H1 (cell line): ENCODE results near the gene LRRTM4. TPM values are rescaled to one million over a fixed set of nuclear protein-coding genes. Genes with fewer than 3 reads are reported as not detected.

Experiments used
- CTCF ChIA-PET: fragments of 300-600 bp; sonication (Branson Sonifier 250); formaldehyde crosslinking; loops from one replicate; lab custom pipeline; 2021; ENCODE audit not compliant: partially characterized antibody; lab: Charles Lee
- POLR2A ChIA-PET: fragments of 300-600 bp; sonication (Branson Sonifier 250); formaldehyde crosslinking; loops from one replicate; lab custom pipeline; 2021; ENCODE audit warnings: inconsistent platforms; ENCODE audit not compliant: partially characterized antibody; lab: Charles Lee
- DNase-seq, 2 experiments: peaks; one replicate each; pipeline versions ENCODE4 v3.0.0 to v3.0.0-alpha.2; 2010 to 2022; ENCODE audit warnings: low spot score in 2 of 2, low read depth in 1 of 2, mixed read lengths in 1 of 2
- FAIRE-seq: peaks from 2 replicates; lab custom pipeline; 2011; peaks lifted over from hg19 to GRCh38; lab: Jason Lieb, UNC
- H2AFZ ChIP-seq: 2 replicates; pipeline ENCODE4 v1.8.1; 2012; ENCODE audit warnings: low read length, inconsistent platforms
- H2AK5ac ChIP-seq: 2 replicates; pipeline ENCODE4 v1.6.1; 2013; ENCODE audit warnings: low read depth, low read length
- H2BK120ac ChIP-seq: replicated peaks from 2 replicates; pipeline ENCODE3; 2013; ENCODE audit warnings: low read depth, low read length, inconsistent platforms
- H2BK12ac ChIP-seq: 2 replicates; pipeline ENCODE4 v1.6.1; 2013; ENCODE audit warnings: low read depth, low read length
- H2BK15ac ChIP-seq: 2 replicates; pipeline ENCODE4 v1.6.1; 2013; ENCODE audit warnings: low read length
- H2BK20ac ChIP-seq: 2 replicates; pipeline ENCODE4 v1.6.1; 2013; ENCODE audit warnings: low read length
- H2BK5ac ChIP-seq: 2 replicates; pipeline ENCODE4 v1.6.1; 2013; ENCODE audit warnings: low read depth, low read length
- H3K14ac ChIP-seq: 2 replicates; pipeline ENCODE4 v1.6.1; 2013; ENCODE audit warnings: inconsistent platforms; ENCODE audit not compliant: insufficient read length
- H3K18ac ChIP-seq: 2 replicates; pipeline ENCODE4 v1.6.1; 2013; ENCODE audit warnings: low read length; ENCODE audit errors: extremely low read depth
- H3K23ac ChIP-seq: 2 replicates; pipeline ENCODE4 v1.6.1; 2013; ENCODE audit warnings: inconsistent platforms; ENCODE audit not compliant: insufficient read length
- H3K23me2 ChIP-seq: 2 replicates; pipeline ENCODE4 v1.6.1; 2013; ENCODE audit warnings: low read depth, low read length
- H3K27ac ChIP-seq: 2 replicates; pipeline ENCODE4 v1.6.1; 2011; ENCODE audit warnings: low read depth, low read length, inconsistent platforms
- H3K27me3 ChIP-seq, 4 experiments: replicated peaks in 1 of 4; 1 replicate in 1 of 4; 2 replicates in 3 of 4; pipeline versions ENCODE4 v1.6.1 to v1.8.1; 2011 to 2013; ENCODE audit warnings: low read length in 3 of 4, mild to moderate bottlenecking in 3 of 4, inconsistent platforms in 2 of 4, mixed read lengths in 2 of 4, moderate library complexity in 1 of 4; ENCODE audit not compliant: control insufficient read depth in 3 of 4, insufficient read depth in 3 of 4; ENCODE audit errors: extremely low read depth in 1 of 4
- H3K36me3 ChIP-seq, 4 experiments: 2 replicates each; pipeline versions ENCODE4 v1.6.1 to v1.8.1; 2011 to 2013; ENCODE audit warnings: mild to moderate bottlenecking in 4 of 4, low read length in 3 of 4, moderate library complexity in 2 of 4, control low read depth in 1 of 4, inconsistent platforms in 1 of 4; ENCODE audit not compliant: insufficient read depth in 4 of 4, control insufficient read depth in 2 of 4
- H3K4ac ChIP-seq: replicated peaks from 2 replicates; pipeline ENCODE3; 2013; ENCODE audit warnings: low read length, low read depth, mixed read lengths, inconsistent platforms; ENCODE audit not compliant: insufficient read length
- H3K4me1 ChIP-seq, 4 experiments: replicated peaks in 1 of 4; 1 replicate in 1 of 4; 2 replicates in 3 of 4; pipeline versions ENCODE4 v1.6.1 to v1.8.1; 2011 to 2013; ENCODE audit warnings: low read length in 3 of 4, inconsistent platforms in 2 of 4, mixed read lengths in 1 of 4; ENCODE audit not compliant: insufficient read depth in 4 of 4, control insufficient read depth in 3 of 4
- H3K4me2 ChIP-seq, 2 experiments: 2 replicates each; pipeline versions ENCODE4 v1.6.1 to v1.8.1; 2011 to 2013; ENCODE audit warnings: low read depth in 2 of 2, low read length in 2 of 2, control low read depth in 1 of 2, inconsistent platforms in 1 of 2, mild to moderate bottlenecking in 1 of 2; ENCODE audit not compliant: insufficient read depth in 1 of 2
- H3K4me3 ChIP-seq, 4 experiments: fragments of 200-600, 300-600 bp in 1 of 4; sonication (generic), shearing (Covaris generic), sonication (Bioruptor Twin) in 1 of 4; 2 replicates each; pipeline versions ENCODE4 v1.5.1 to v1.8.1; 2011 to 2016; ENCODE audit warnings: low read length in 4 of 4, low read depth in 3 of 4, control low read depth in 2 of 4, inconsistent platforms in 2 of 4, mild to moderate bottlenecking in 2 of 4, mixed read lengths in 1 of 4, moderate library complexity in 1 of 4; ENCODE audit not compliant: insufficient read depth in 2 of 4; ENCODE audit errors: extremely low read depth in 1 of 4
- H3K56ac ChIP-seq: replicated peaks from 2 replicates; pipeline ENCODE3; 2013; ENCODE audit warnings: low read depth, mild to moderate bottlenecking, mixed read lengths, low read length, inconsistent platforms; ENCODE audit not compliant: insufficient read length
- H3K79me1 ChIP-seq: 2 replicates; pipeline ENCODE4 v1.6.1; 2013; ENCODE audit warnings: low read depth, low read length, control low read depth
- H3K79me2 ChIP-seq, 2 experiments: 2 replicates each; pipeline versions ENCODE4 v1.6.1 to v1.8.1; 2012 to 2013; ENCODE audit warnings: low read length in 2 of 2, mild to moderate bottlenecking in 2 of 2, inconsistent platforms in 1 of 2; ENCODE audit not compliant: insufficient read depth in 2 of 2, control insufficient read depth in 1 of 2
- H3K9ac ChIP-seq, 4 experiments: replicated peaks in 1 of 4; 1 replicate in 1 of 4; 2 replicates in 3 of 4; pipeline versions ENCODE4 v1.6.1 to v1.8.1; 2011 to 2013; ENCODE audit warnings: low read depth in 3 of 4, low read length in 3 of 4, control low read depth in 2 of 4, mild to moderate bottlenecking in 2 of 4, moderate library complexity in 2 of 4, inconsistent platforms in 1 of 4; ENCODE audit errors: extremely low read depth in 1 of 4
- H3K9me3 ChIP-seq, 2 experiments: 2 replicates each; pipeline versions ENCODE4 v1.6.1 to v1.8.1; 2012 to 2013; ENCODE audit warnings: mild to moderate bottlenecking in 2 of 2, moderate library complexity in 2 of 2, control low read depth in 1 of 2, inconsistent platforms in 1 of 2, low read depth in 1 of 2, low read length in 1 of 2, mixed read lengths in 1 of 2; ENCODE audit not compliant: insufficient read depth in 2 of 2
- H4K20me1 ChIP-seq, 2 experiments: replicated peaks in 1 of 2; 2 replicates each; pipeline versions ENCODE3 to v1.8.1; 2011 to 2013; ENCODE audit warnings: inconsistent platforms in 2 of 2, low read length in 2 of 2, mild to moderate bottlenecking in 1 of 2; ENCODE audit not compliant: insufficient read depth in 2 of 2, control insufficient read depth in 1 of 2
- H4K5ac ChIP-seq: 2 replicates; pipeline ENCODE4 v1.6.1; 2013; ENCODE audit warnings: low read length, low read depth, mixed read lengths, inconsistent platforms; ENCODE audit not compliant: insufficient read length
- H4K8ac ChIP-seq: 2 replicates; pipeline ENCODE4 v1.8.0; 2013; ENCODE audit warnings: mild to moderate bottlenecking, moderate library complexity, low read length, inconsistent platforms; ENCODE audit not compliant: insufficient read depth; ENCODE audit errors: extremely low read depth
- H4K91ac ChIP-seq: replicated peaks from 2 replicates; pipeline ENCODE3; 2013; ENCODE audit warnings: low read length, mixed read lengths, inconsistent platforms; ENCODE audit not compliant: insufficient read length
- HDAC2 ChIP-seq, 2 experiments: fragments of 300-600 bp in 1 of 2; sonication (generic) in 1 of 2; IDR thresholded peaks; 2 replicates each; pipeline ENCODE4 v1.6.1; 2011 to 2012; ENCODE audit warnings: low read depth in 2 of 2, low read length in 2 of 2, mild to moderate bottlenecking in 2 of 2, moderate library complexity in 2 of 2, borderline replicate concordance in 1 of 2, inconsistent platforms in 1 of 2
- MAFK ChIP-seq: IDR thresholded peaks from 2 replicates; pipeline ENCODE4 v1.6.1; 2012; ENCODE audit warnings: low read depth, mild to moderate bottlenecking, improper control_type of control experiment, low read length
- POU5F1 ChIP-seq: IDR thresholded peaks from 2 replicates; pipeline ENCODE4 v1.6.1; 2011; ENCODE audit warnings: low read depth, mild to moderate bottlenecking, low read length, moderate library complexity
- RXRA ChIP-seq: IDR thresholded peaks from 2 replicates; pipeline ENCODE4 v1.6.1; 2011; ENCODE audit warnings: low read depth, mild to moderate bottlenecking, low read length, moderate library complexity; ENCODE audit not compliant: insufficient read depth
- SP1 ChIP-seq: IDR thresholded peaks from 2 replicates; pipeline ENCODE4 v1.6.1; 2011; ENCODE audit warnings: low read depth, low read length
- USF2 ChIP-seq: IDR thresholded peaks from 2 replicates; pipeline ENCODE4 v1.6.1; 2011; ENCODE audit warnings: low read length, improper control_type of control experiment
- WGBS, 2 experiments: shearing (Covaris generic) in 1 of 2; methylation state at CpG; one replicate each; pipeline versions ENCODE4 v1.1.6 to v1.1.7; 2013 to 2015; ENCODE audit warnings: low lambda C conversion rate in 2 of 2, mixed read lengths in 2 of 2, inconsistent platforms in 1 of 2, low coverage in 1 of 2, missing lambda C conversion rate in 1 of 2; ENCODE audit not compliant: insufficient replicate concordance in 2 of 2, insufficient coverage in 1 of 2, insufficient read length in 1 of 2; ENCODE audit errors: extremely low coverage in 1 of 2, missing lambda C conversion rate in 1 of 2; 5-methylcytosine and 5-hydroxymethylcytosine counted together
- polyA plus RNA-seq, 7 experiments: library from polyadenylated mRNA; depleted of rRNA in 3 of 7; stranded (reverse) in 5 of 7; unstranded in 2 of 7; fragments of >200 nt in 5 of 7; fragments of 200-250 nt in 2 of 7; gene quantifications; 1 replicate in 5 of 7; 2 replicates in 1 of 7; 4 replicates in 1 of 7; pipeline versions ENCODE4 v1.2.1 to v1.2.3, GENCODE V29; 2011 to 2013; ENCODE audit warnings: missing spikeins in 2 of 7, mixed read lengths in 2 of 7
- total RNA-seq: library from RNA; stranded (reverse); fragmentation: NEBNext Ultra II Directional; extraction: Animal tissue kit (Norgen Biotek cat#: 25700); gene quantifications from 2 replicates; pipeline ENCODE4 v1.2.1, GENCODE V29; 2021

Gene LRRTM4
- total and polyA plus RNA-seq, 2 of the 8 experiments (the other 6 are each of a cell fraction or from before 2014, with no cell fraction given): 3.6 to 9.5 TPM

- no peak overlapping the region for H2BK5ac ChIP-seq
- no peak overlapping the region for H2BK12ac ChIP-seq
- H4K5ac ChIP-seq: peak overlapping the region; percentile 100
- peaks cover 0 to 19% (median 14%) of the 10 kb centered on the region in 4 experiments; a peak in 6 of 7 replicates for H3K4me1 ChIP-seq
- H3K36me3 ChIP-seq: peaks cover 0 to 7% (median 3%) of the 10 kb centered on the region in 4 experiments; a peak in 4 of 8 replicates
- H2AK5ac ChIP-seq: no peak overlapping the region
- no peak overlapping the region for H3K14ac ChIP-seq
- no peak overlapping the region for H2BK20ac ChIP-seq
- TF ChIP-seq SP1 (0 out of 2 replicates have a peak, but pooled peaks have one; percentile 17), RXRA (no peak), HDAC2 (IDR thresholded peaks at IDR 0.05; ENCODE audit: borderline replicate concordance in 1 of 2, low read depth in 2 of 2, low read length in 2 of 2) (peak in 1 of 2 experiments; percentile 57; a peak in 1 of 4 replicates), USF2 (no peak), POU5F1 (peak; percentile 85; the same call in 1 of the 2 replicates), MAFK (0 out of 2 replicates have a peak, but pooled peaks have one; percentile 31)
- H3K4me2 ChIP-seq: peak overlapping the region; percentile 63 to 86; a peak in 3 of 4 replicates
- H2BK15ac ChIP-seq: no peak overlapping the region
- DNase-seq (no peak), FAIRE-seq (no peak)
- H3K4ac ChIP-seq: no peak overlapping the region
- no peak overlapping the region for H3K9ac ChIP-seq
- no peaks in the 10 kb centered on the region for H3K27me3 ChIP-seq
- no peak overlapping the region for H3K23ac ChIP-seq
- ChIA-PET POLR2A (interaction anchor here (1.2 to 2.0 kb wide), 3 partner anchors 9 to 421 kb away, joined by 3 to 6 read pairs (median 4); no protein-coding TSS in a partner anchor), CTCF (interaction anchor here (0.6 kb wide), 1 partner anchor 570 kb away, joined by 3 read pairs; no protein-coding TSS in a partner anchor)
- H3K79me1 ChIP-seq: no peaks in the 10 kb centered on the region
- 0 out of 2 replicates have a peak, but pooled peaks cover 2% of the 10 kb centered on the region for H3K23me2 ChIP-seq
- H3K9me3 ChIP-seq: no peaks in the 10 kb centered on the region
- H3K56ac ChIP-seq: no peak overlapping the region
- no peak overlapping the region for H4K8ac ChIP-seq
- H4K20me1 ChIP-seq: no peaks in the 10 kb centered on the region
- 0% methylated on average over 1 of the region's 1 CpG; no CpG with 5 or more reads in 1 of the 2 experiments for WGBS, 2 experiments
- H2BK120ac ChIP-seq: no peak overlapping the region
- peaks cover 0 to 23% of the 10 kb centered on the region in 2 experiments; a peak in 2 of 4 replicates for H3K79me2 ChIP-seq
- H3K27ac ChIP-seq: no peak overlapping the region
- no peak overlapping the region for H4K91ac ChIP-seq
- H2AFZ ChIP-seq: no peak overlapping the region
- H3K4me3 ChIP-seq: peak overlapping the region in 1 of 4 experiments; percentile 52; a peak in 2 of 8 replicates
- peak overlapping the region; percentile 83; the same call in 1 of the 2 replicates for H3K18ac ChIP-seq
Measured at GRCh38 chr2:77522888-77523287, 712 bp upstream of the LRRTM4 start.
